Gastroesophageal sphincter (tissue), 3 donors: ENCODE measurements around the gene PNLIPRP1.

Source experiments
- EP300 ChIP-seq: sonication (generic); formaldehyde crosslinking; IDR thresholded peaks from one replicate; pipeline ENCODE4 v1.6.1; 2017; ENCODE audit warnings: antibody characterized with exemption, mild to moderate bottlenecking
- POLR2A ChIP-seq, 2 donors: fragments of 450-650 bp; IDR thresholded peaks; one replicate each; pipeline ENCODE4 v1.6.1; 2017; ENCODE audit warnings: antibody characterized with exemption in 2 of 2, mild to moderate bottlenecking in 2 of 2, moderate library complexity in 1 of 2
- POLR2AphosphoS5 ChIP-seq: sonication (generic); formaldehyde crosslinking; IDR thresholded peaks from one replicate; pipeline ENCODE4 v1.6.1; 2017; ENCODE audit warnings: antibody characterized with exemption
- TF ChIP-seq, protein P1 (sequence below), 4 experiments: fragments of 200-600 bp in 2 of 4; fragments of 450-650 bp in 2 of 4; sonication (generic) in 1 of 4; IDR thresholded peaks; one replicate each; pipeline ENCODE4 v1.5.1; 2017 to 2019; ENCODE audit warnings: antibody characterized with exemption in 4 of 4, mild to moderate bottlenecking in 2 of 4, moderate library complexity in 2 of 4

DNA sequence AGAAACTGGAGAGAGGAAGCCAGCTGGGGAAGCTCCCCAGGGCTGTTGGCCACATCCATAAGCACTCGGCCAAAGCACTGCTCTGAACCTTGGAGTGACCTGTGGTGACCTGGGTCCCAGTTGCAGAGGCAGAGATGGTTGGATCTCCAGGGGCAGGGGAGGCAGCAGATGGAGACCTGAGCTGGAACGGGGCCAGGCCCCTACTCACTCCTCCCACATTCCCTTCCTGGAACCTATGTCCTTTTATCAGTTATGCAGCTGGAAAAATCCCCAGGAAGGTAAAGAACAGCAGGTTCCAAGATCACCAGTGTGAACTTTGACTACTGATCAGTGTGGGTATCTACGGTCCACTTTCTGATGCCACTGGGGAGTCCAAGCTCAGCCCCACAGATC, 20.4 kb downstream of the PNLIPRP1 start:
- TF ChIP-seq, protein P1, sequence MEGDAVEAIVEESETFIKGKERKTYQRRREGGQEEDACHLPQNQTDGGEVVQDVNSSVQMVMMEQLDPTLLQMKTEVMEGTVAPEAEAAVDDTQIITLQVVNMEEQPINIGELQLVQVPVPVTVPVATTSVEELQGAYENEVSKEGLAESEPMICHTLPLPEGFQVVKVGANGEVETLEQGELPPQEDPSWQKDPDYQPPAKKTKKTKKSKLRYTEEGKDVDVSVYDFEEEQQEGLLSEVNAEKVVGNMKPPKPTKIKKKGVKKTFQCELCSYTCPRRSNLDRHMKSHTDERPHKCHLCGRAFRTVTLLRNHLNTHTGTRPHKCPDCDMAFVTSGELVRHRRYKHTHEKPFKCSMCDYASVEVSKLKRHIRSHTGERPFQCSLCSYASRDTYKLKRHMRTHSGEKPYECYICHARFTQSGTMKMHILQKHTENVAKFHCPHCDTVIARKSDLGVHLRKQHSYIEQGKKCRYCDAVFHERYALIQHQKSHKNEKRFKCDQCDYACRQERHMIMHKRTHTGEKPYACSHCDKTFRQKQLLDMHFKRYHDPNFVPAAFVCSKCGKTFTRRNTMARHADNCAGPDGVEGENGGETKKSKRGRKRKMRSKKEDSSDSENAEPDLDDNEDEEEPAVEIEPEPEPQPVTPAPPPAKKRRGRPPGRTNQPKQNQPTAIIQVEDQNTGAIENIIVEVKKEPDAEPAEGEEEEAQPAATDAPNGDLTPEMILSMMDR (IDR thresholded peaks at IDR 0.05), result no peak
- TF ChIP-seq POLR2AphosphoS5 (no peak), POLR2A (IDR thresholded peaks at IDR 0.05) (no peak), EP300 (no peak)
